Thyroid gland (tissue), 4 donors: ENCODE data around the gene CCDC34. TPM values are rescaled to one million over a fixed set of nuclear protein-coding genes. Genes with fewer than 3 reads are reported as not detected.
A peak's percentile ranks its signal among the peaks of the same experiment; 100 is the strongest.

Source experiments
- DNase-seq, 2 donors: peaks; one replicate each; pipeline ENCODE4 v3.0.0-alpha.2; 2019
- H3K27ac ChIP-seq, 3 donors: fragments of 200-600 bp; sonication (generic); 1 replicate in 2 of 3; 2 replicates in 1 of 3; pipeline ENCODE4 v1.5.1; 2016 to 2019; ENCODE audit warnings: mild to moderate bottlenecking in 1 of 3, moderate library complexity in 1 of 3
- H3K27me3 ChIP-seq: fragments of 200-600 bp; sonication (generic); one replicate; pipeline ENCODE4 v1.5.1; 2019
- H3K36me3 ChIP-seq, 2 donors: fragments of 200-600 bp; sonication (generic); one replicate each; pipeline ENCODE4 v1.5.1; 2016 to 2019
- H3K4me1 ChIP-seq, 2 donors: fragments of 200-600 bp; sonication (generic); one replicate each; pipeline ENCODE4 v1.5.1; 2017 to 2019
- H3K4me3 ChIP-seq, 3 donors: fragments of 200-600 bp; sonication (generic); replicated peaks in 1 of 3; 1 replicate in 2 of 3; 2 replicates in 1 of 3; pipeline ENCODE4 v1.5.1; 2016; ENCODE audit warnings: mild to moderate bottlenecking in 1 of 3
- H3K9me3 ChIP-seq: fragments of 200-600 bp; sonication (generic); one replicate; pipeline ENCODE4 v1.5.1; 2017
- POLR2A ChIP-seq, 2 donors: fragments of 450-650 bp; IDR thresholded peaks; one replicate each; pipeline ENCODE4 v1.6.1; 2017; ENCODE audit warnings: antibody characterized with exemption in 2 of 2, mild to moderate bottlenecking in 2 of 2, moderate library complexity in 1 of 2
- WGBS, 2 donors: methylation state at CpG; one replicate each; pipeline ENCODE4 v1.1.5; 2017; 5-methylcytosine and 5-hydroxymethylcytosine counted together
- intact Hi-C: fragments of 100-400 bp; cut with DNase I; formaldehyde crosslinking; loops from one replicate; pipeline ENCODE4 v1.15.1; 2023
- total RNA-seq, 4 donors: library from RNA; depleted of rRNA; stranded (reverse); fragments of >200 nt; gene quantifications; one replicate each; pipeline ENCODE4 v1.2.3, GENCODE V29; 2016
- TF ChIP-seq, protein P1 (sequence below), 6 experiments: fragments of 200-600 bp in 3 of 6; fragments of 450-650 bp in 3 of 6; sonication (generic) in 3 of 6; IDR thresholded peaks; one replicate each; pipeline ENCODE4 v1.5.1; 2016 to 2019; ENCODE audit warnings: antibody characterized with exemption in 6 of 6, mild to moderate bottlenecking in 2 of 6, inconsistent platforms in 1 of 6, moderate library complexity in 1 of 6

The CCDC34 gene
- total RNA-seq, 4 donors from 2014 or later: 2.1 to 4.6 (median 3.9) TPM

DNA sequence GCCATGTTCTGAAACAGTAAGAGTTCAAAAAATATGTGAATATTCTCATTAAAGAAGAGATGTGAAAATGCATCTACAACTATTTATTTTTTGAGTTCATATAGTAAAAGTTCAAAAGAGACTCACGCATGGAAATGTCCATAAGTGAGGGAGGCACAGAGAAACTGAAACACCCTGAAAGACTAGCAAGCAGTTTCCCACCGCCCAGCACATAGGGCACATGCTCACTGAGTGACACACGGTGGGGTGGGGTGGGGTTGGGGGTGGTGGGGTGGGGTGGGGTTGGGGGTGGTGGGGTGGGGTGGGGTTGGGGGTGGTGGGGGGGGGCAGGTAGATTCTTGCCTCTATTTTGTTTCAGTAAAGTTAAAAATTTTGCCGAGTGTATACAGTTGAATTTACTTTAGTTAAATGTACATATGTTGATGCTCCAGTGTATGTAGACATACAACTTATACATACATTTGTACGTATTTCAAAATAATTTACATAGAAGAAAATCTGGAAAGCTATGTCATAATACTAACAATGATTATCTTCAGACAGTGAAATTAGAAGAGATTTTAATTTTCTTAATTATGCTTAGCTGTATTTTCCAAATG is 6.3 kb downstream of the CCDC34 start:
- Histone ChIP-seq H3K9me3 (no peaks in the 10 kb centered on the region), H3K27ac (no peak overlapping the region), H3K4me1 (peaks cover 4% of the 10 kb centered on the region in 2 donors), H3K27me3 (no peaks in the 10 kb centered on the region), H3K36me3 (no peaks in the 10 kb centered on the region), H3K4me3 (no peak overlapping the region)
- TF ChIP-seq, protein P1, sequence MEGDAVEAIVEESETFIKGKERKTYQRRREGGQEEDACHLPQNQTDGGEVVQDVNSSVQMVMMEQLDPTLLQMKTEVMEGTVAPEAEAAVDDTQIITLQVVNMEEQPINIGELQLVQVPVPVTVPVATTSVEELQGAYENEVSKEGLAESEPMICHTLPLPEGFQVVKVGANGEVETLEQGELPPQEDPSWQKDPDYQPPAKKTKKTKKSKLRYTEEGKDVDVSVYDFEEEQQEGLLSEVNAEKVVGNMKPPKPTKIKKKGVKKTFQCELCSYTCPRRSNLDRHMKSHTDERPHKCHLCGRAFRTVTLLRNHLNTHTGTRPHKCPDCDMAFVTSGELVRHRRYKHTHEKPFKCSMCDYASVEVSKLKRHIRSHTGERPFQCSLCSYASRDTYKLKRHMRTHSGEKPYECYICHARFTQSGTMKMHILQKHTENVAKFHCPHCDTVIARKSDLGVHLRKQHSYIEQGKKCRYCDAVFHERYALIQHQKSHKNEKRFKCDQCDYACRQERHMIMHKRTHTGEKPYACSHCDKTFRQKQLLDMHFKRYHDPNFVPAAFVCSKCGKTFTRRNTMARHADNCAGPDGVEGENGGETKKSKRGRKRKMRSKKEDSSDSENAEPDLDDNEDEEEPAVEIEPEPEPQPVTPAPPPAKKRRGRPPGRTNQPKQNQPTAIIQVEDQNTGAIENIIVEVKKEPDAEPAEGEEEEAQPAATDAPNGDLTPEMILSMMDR (IDR thresholded peaks at IDR 0.05): no peak
- TF ChIP-seq POLR2A (IDR thresholded peaks at IDR 0.05): no peak
- WGBS, 2 donors: 84 to 87% methylated on average over 5 of the region's 5 CpGs
- DNase-seq: no peak
- intact Hi-C loops: loop anchor here (5.0 kb wide), 1 partner anchor 116 kb away; the partner anchor contains the start of gene LGR4

DNA sequence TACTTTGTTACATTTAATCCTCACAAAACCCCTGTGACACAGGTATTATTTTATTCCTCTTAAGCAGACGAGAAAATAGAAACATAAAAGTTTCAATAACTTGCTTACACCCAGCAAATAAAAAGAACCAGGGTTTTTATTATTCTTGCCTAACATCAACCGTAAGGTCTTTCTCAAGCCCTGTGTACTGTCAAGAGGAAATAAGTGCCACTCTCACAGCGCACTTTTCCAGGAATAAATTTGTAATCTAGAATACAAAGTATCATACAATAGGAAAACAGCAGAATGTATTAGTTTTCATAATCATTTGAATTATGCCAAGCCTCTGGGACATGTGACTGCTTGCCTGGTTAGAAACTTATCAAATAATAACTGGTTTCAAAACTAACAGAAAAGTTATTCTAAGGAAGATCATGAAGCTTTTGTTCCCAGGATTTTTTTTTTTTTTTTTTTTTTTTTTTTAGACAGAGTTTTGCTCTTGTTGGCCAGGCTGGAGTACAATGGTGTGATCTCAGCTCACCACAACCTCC is 7.4 kb downstream of the CCDC34 start:
- DNase-seq: peak; percentile 17 to 27
- H3K27ac ChIP-seq: peak overlapping the region; percentile 13 to 63 (median 44)
- H3K27me3 ChIP-seq: no peaks in the 10 kb centered on the region
- no peak overlapping the region for H3K4me3 ChIP-seq
- no peaks in the 10 kb centered on the region for H3K36me3 ChIP-seq
- H3K4me1 ChIP-seq: peaks cover 4% of the 10 kb centered on the region in 2 donors
- H3K9me3 ChIP-seq: no peaks in the 10 kb centered on the region
- TF ChIP-seq, protein P1 (IDR thresholded peaks at IDR 0.05): no peak
- TF ChIP-seq POLR2A (IDR thresholded peaks at IDR 0.05): no peak
- intact Hi-C loops: loop anchor here (5.0 kb wide), 1 partner anchor 117 kb away; the partner anchor contains the start of gene LGR4
- 31 to 39% methylated on average over 3 of the region's 3 CpGs for WGBS, 2 donors

DNA sequence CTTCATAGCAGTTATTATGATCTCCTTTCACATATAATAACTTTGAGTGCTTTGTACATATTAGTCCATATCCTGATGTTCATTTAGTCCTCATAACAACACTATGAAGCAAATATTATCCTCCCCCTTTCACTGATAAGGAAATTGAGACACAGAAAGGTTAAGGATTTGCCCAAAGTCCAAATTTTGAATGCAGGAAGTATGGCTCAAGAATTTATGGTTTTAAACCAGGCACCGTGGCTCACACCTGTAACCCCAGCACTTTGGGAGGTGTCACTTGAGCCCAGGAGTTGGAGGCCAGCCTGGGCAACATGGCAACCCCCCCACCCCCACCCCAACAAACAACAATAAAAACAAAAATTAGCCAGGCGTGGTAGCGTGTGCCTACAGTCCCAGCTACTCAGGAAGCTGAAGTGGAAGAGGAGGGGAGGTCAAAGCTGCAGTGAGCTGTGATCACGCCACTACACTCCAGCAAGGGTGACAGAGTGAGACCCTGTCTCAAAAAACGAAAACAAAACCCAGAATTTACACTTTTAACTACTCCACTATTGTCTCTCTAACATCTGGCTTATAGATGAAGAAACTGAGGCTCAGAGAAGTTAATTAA is 8.6 kb downstream of the CCDC34 start:
- Histone ChIP-seq H3K4me1 (peaks cover 4% of the 10 kb centered on the region in 2 donors), H3K27me3 (no peaks in the 10 kb centered on the region), H3K36me3 (no peaks in the 10 kb centered on the region), H3K27ac (peak overlapping the region; percentile 39 to 66 (median 44)), H3K9me3 (no peaks in the 10 kb centered on the region), H3K4me3 (no peak overlapping the region)
- TF ChIP-seq, protein P1 (IDR thresholded peaks at IDR 0.05): no peak
- TF ChIP-seq POLR2A (IDR thresholded peaks at IDR 0.05): no peak
- DNase-seq: peak; percentile 47 to 52
- intact Hi-C loops: no loop called here
- 36 to 37% methylated on average over 5 of the region's 5 CpGs for WGBS, 2 donors

DNA sequence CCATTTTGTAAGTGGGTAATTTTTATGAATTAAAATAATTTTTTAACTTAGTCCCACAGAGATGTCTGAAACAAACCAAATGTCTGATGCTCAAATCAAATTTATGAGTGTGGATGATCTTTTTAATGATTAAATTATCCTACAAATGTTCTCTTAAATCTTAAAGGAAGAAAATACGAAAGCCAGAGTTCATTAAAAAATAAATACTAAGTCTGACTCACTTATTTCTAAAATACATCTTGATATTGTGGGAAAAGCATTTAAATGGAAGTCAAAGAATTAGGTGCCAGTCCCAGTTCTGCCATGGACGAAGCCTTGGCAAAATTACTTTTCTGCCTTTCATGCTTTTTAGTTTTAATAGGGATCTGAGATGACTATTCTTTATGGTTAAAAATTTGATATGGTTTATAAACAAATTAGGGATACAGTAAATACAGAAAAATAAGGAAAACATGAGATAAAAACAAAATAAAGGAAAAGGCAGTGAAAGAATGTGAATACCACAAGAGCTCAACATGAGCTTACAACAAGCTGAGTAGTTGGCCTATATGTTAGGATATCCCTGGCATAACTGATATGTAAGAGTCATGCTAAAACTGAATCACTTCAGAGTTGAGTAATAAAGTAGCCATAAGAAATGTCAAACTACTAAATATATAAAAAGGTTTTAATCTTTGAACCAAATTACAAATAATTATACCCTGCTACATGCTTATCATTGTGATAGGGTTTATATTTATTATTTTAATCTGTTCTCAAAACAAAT is 9.2 kb downstream of the CCDC34 start:
- H3K4me3 ChIP-seq: no peak overlapping the region
- H3K4me1 ChIP-seq: peaks cover 4% of the 10 kb centered on the region in 2 donors
- H3K9me3 ChIP-seq: no peaks in the 10 kb centered on the region
- intact Hi-C loops: no loop called here
- H3K27ac ChIP-seq: peak overlapping the region; percentile 39 to 66 (median 44)
- no peak for TF ChIP-seq POLR2A (IDR thresholded peaks at IDR 0.05)
- TF ChIP-seq, protein P1 (IDR thresholded peaks at IDR 0.05): no peak
- no peak for DNase-seq
- no peaks in the 10 kb centered on the region for H3K27me3 ChIP-seq
- 73 to 93% methylated on average over 2 of the region's 2 CpGs for WGBS, 2 donors
- H3K36me3 ChIP-seq: no peaks in the 10 kb centered on the region
